ENCODE results near the gene RAC3. TPM values are rescaled to one million over a fixed set of nuclear protein-coding genes. Genes with fewer than 3 reads are reported as not detected.

The RAC3 gene
- total and polyA plus RNA-seq, 2 experiments from 2014 or later: 1.3 to 7.9 TPM

DNA sequence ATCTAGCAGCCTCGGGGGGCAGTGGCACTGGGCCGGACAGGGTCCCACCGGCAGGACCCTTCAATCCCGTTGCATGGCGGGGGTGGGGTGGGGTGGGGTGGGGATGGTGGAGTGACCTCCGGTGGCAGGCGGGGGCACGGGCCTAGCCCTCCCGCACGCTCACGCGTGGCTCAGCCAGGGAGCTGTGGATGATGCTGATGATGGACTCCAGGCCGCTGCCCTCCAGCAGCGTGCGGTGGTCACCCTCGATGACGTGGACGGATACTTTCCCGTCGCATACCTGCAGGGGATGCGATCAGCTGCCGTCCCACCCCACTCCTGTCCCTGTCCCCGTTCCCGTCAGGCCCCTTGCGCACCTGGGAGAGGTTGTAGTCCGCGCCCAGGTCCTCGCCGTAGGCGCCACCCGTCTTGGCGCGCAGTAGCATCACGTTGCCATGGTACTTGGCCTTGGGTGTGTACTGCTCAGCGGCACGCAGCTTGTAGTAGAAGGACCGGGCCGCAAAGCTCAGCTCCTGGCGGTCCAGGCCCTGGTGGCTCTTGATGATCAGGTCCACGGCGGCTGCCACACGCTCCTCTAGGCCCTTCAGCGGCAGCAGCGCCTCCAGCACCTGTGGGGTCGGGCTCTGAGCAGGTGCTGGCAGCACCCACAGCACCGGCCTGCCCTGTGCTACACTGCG, 47.7 kb downstream of the RAC3 start:
- 89 to 96% methylated on average over 18 to 42 of the region's 47 CpGs for WGBS, 2 experiments (ENCODE audit: low coverage in 1 of 2, low lambda C conversion rate in 2 of 2, missing lambda C conversion rate in 2 of 2)
- Histone ChIP-seq H3K27me3 (replicated peaks; ENCODE audit: insufficient read depth) (no peaks in the 10 kb centered on the region), H3K4me1 (ENCODE audit: insufficient read depth) (no peaks in the 10 kb centered on the region), H4K20me1 (ENCODE audit: insufficient read depth) (no peaks in the 10 kb centered on the region), H3K27ac (no peak overlapping the region), H3K9me3 (ENCODE audit: low read depth) (no peaks in the 10 kb centered on the region), H3K9ac (no peak overlapping the region), H3K4me3 (no peak overlapping the region), H3K36me3 (ENCODE audit: low read depth) (no peaks in the 10 kb centered on the region), H3K9me2 (ENCODE audit: insufficient read depth) (no peaks in the 10 kb centered on the region), H3F3A (ENCODE audit: insufficient read depth) (peaks cover 4% of the 10 kb centered on the region; the same call in 1 of the 2 replicates), H2AFZ (no peak overlapping the region), H3K4me2 (ENCODE audit: unreplicated experiment) (no peak overlapping the region), H3K79me2 (ENCODE audit: insufficient read depth) (no peaks in the 10 kb centered on the region)
- DNase-seq: no peak
- in situ Hi-C loops (cut with MboI): no loop called here
- TF ChIP-seq EZH2 (IDR thresholded peaks at IDR 0.05; ENCODE audit: insufficient read depth, poor library complexity, severe bottlenecking): no peak
- TF ChIP-seq EZH2phosphoT487 (IDR thresholded peaks at IDR 0.05; ENCODE audit: insufficient read depth, low read depth): no peak

DNA sequence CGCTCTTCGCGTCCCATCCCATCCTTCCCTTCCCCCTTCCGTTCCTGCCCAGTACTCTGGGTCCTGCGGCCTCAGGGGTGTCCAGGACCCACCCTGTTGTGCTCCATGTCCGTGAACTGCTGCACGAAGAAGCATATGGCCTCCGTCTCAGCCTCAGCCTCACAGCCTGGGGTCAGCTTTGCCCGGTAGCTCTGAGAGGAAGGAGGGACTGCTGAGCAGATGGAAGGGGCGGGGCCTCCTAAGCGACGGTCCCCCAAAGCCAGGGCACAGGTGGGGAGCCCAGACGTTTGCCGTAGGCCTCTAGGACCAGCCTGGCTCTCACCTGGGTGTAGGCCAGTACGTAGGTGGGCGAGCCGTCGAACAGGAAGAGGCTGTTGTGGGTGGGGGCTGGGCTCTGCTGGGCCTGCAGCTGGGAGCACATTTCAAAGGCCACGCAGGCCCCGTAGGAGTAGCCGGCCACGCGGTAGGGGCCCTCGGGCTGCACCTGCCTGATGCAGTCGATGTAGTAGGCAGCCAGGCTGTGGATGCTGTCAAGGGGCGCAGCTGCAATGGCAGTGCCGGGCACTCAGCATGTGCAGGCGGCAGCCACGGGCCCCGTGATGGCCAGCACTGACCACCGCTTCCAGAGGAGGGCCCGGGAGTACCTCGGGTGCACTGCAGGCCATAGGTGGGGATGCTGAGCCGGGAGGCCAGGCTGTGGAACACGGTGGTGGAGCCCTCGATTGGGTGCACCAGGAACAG, 48.7 kb downstream of the RAC3 start:
- Histone ChIP-seq H2AFZ (no peak overlapping the region), H3K9ac (no peak overlapping the region), H3K9me2 (ENCODE audit: insufficient read depth) (no peaks in the 10 kb centered on the region), H3F3A (ENCODE audit: insufficient read depth) (peaks cover 4% of the 10 kb centered on the region; the same call in 1 of the 2 replicates), H3K27ac (no peak overlapping the region), H3K27me3 (replicated peaks; ENCODE audit: insufficient read depth) (no peaks in the 10 kb centered on the region), H3K4me3 (no peak overlapping the region), H4K20me1 (ENCODE audit: insufficient read depth) (no peaks in the 10 kb centered on the region), H3K79me2 (ENCODE audit: insufficient read depth) (no peaks in the 10 kb centered on the region), H3K4me1 (ENCODE audit: insufficient read depth) (no peaks in the 10 kb centered on the region), H3K9me3 (ENCODE audit: low read depth) (no peaks in the 10 kb centered on the region), H3K36me3 (ENCODE audit: low read depth) (no peaks in the 10 kb centered on the region), H3K4me2 (ENCODE audit: unreplicated experiment) (no peak overlapping the region)
- in situ Hi-C loops (cut with MboI): no loop called here
- whole genome bisulfite sequencing, 2 experiments (ENCODE audit: low coverage in 1 of 2, low lambda C conversion rate in 2 of 2, missing lambda C conversion rate in 2 of 2): 91 to 94% methylated on average over 35 to 36 of the region's 36 CpGs
- no peak for DNase-seq
- TF ChIP-seq EZH2 (IDR thresholded peaks at IDR 0.05; ENCODE audit: insufficient read depth, poor library complexity, severe bottlenecking): no peak
- TF ChIP-seq EZH2phosphoT487 (IDR thresholded peaks at IDR 0.05; ENCODE audit: insufficient read depth, low read depth): no peak

DNA sequence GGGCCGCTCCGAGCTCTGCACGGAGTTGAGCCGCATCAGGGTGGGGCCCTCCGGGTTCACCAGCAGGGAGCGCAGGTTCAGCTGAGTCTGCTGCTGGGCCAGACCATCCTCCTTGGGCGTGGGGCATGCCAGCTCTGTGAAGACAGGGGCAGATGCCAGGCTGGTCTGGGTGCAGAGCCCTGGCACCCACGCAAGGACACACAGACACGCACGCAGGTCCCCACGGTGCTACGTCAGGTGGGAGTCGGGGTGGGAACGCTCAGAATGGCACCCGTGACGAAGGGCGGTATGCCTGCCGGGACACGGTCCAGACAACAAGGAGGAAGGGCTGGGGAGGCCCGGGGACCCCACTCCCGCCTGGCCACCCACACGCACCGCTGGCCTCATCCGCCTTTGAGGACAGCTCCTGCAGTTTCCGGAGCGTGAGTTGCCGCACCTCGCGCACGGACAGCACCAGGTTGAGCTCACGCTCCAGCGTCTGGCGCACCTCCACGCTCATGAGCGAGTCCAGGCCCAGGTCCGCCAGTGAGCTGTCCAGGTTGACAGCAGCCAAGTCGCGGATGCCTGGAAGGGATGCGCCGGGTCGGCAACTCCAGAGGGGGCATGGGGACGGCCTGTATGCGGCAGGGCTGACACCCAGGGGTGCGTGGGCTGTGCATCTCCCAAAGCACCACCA, 49.4 kb downstream of the RAC3 start:
- Histone ChIP-seq H4K20me1 (ENCODE audit: insufficient read depth) (no peaks in the 10 kb centered on the region), H3K27me3 (replicated peaks; ENCODE audit: insufficient read depth) (no peaks in the 10 kb centered on the region), H3F3A (ENCODE audit: insufficient read depth) (peaks cover 4% of the 10 kb centered on the region; the same call in 1 of the 2 replicates), H3K4me2 (ENCODE audit: unreplicated experiment) (no peak overlapping the region), H3K4me1 (ENCODE audit: insufficient read depth) (no peaks in the 10 kb centered on the region), H3K36me3 (ENCODE audit: low read depth) (no peaks in the 10 kb centered on the region), H3K9ac (no peak overlapping the region), H3K9me2 (ENCODE audit: insufficient read depth) (no peaks in the 10 kb centered on the region), H3K4me3 (no peak overlapping the region), H2AFZ (no peak overlapping the region), H3K27ac (no peak overlapping the region), H3K79me2 (ENCODE audit: insufficient read depth) (no peaks in the 10 kb centered on the region), H3K9me3 (ENCODE audit: low read depth) (no peaks in the 10 kb centered on the region)
- no peak for DNase-seq
- 95 to 96% methylated on average over 39 to 44 of the region's 44 CpGs for WGBS, 2 experiments (ENCODE audit: low coverage in 1 of 2, low lambda C conversion rate in 2 of 2, missing lambda C conversion rate in 2 of 2)
- in situ Hi-C loops (cut with MboI): no loop called here
- TF ChIP-seq EZH2phosphoT487 (IDR thresholded peaks at IDR 0.05; ENCODE audit: insufficient read depth, low read depth): no peak
- no peak for TF ChIP-seq EZH2 (IDR thresholded peaks at IDR 0.05; ENCODE audit: insufficient read depth, poor library complexity, severe bottlenecking)

DNA sequence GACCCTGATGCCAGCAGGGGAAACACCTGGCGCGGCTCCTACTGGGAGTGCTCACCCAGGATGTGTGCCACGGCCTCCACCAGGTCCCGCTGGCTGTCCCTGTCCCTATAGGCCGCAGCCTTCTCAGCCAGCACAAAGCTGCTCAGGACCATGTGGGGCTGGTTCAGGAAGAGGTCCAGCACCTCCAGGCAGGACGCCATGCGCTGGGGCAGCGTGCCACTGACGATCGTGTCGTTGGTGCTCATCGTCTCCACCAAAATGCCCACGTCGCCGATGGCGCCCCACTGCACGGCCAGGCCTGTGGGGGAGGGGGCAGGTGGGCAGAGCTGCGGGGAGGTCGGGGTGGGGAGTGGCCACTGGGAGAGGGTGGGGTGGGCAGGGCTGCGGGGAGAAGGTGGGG, 50.1 kb downstream of the RAC3 start:
- no peak for TF ChIP-seq EZH2phosphoT487 (IDR thresholded peaks at IDR 0.05; ENCODE audit: insufficient read depth, low read depth)
- TF ChIP-seq EZH2 (IDR thresholded peaks at IDR 0.05; ENCODE audit: insufficient read depth, poor library complexity, severe bottlenecking): no peak
- H3K27ac ChIP-seq: no peak overlapping the region
- no peaks in the 10 kb centered on the region for H3K4me1 ChIP-seq (ENCODE audit: insufficient read depth)
- H3K36me3 ChIP-seq (ENCODE audit: low read depth): no peaks in the 10 kb centered on the region
- no peak overlapping the region for H3K9ac ChIP-seq
- no peaks in the 10 kb centered on the region for H3K9me2 ChIP-seq (ENCODE audit: insufficient read depth)
- no peak overlapping the region for H2AFZ ChIP-seq
- no peaks in the 10 kb centered on the region for H3K79me2 ChIP-seq (ENCODE audit: insufficient read depth)
- in situ Hi-C loops (cut with MboI): no loop called here
- no peak overlapping the region for H3K4me3 ChIP-seq
- DNase-seq: no peak
- H3K4me2 ChIP-seq (ENCODE audit: unreplicated experiment): no peak overlapping the region
- H3F3A ChIP-seq (ENCODE audit: insufficient read depth): peaks cover 3% of the 10 kb centered on the region; the same call in 1 of the 2 replicates
- no peaks in the 10 kb centered on the region for H3K9me3 ChIP-seq (ENCODE audit: low read depth)
- no peaks in the 10 kb centered on the region for H3K27me3 ChIP-seq (replicated peaks; ENCODE audit: insufficient read depth)
- WGBS, 2 experiments (ENCODE audit: low coverage in 1 of 2, low lambda C conversion rate in 2 of 2, missing lambda C conversion rate in 2 of 2): 94 to 97% methylated on average over 17 to 20 of the region's 20 CpGs
- no peaks in the 10 kb centered on the region for H4K20me1 ChIP-seq (ENCODE audit: insufficient read depth)

All from GM23248 (cell line).